Measurements from ENCODE around the gene ONECUT2.
"Not testable (repeated sequence)": the region's sequence is repeated elsewhere in the genome, so short reads cannot be mapped to it uniquely, and the experiment has no call there.

ONECUT2 gene

GRCh38 chr18:57516056-57516455, 80.9 kb downstream of the ONECUT2 start:
- Histone ChIP-seq H3K27ac (ENCODE audit: low read length) (no peak overlapping the region), H3K9me3 (ENCODE audit: insufficient read depth, low read depth, low read length) (no peaks in the 10 kb centered on the region), H3K9ac (ENCODE audit: low read depth, low read length) (no peak overlapping the region), H3K4me3 (ENCODE audit: low read length) (no peak overlapping the region), H3K4me1 (ENCODE audit: insufficient read depth, low read length) (no peaks in the 10 kb centered on the region), H3K36me3 (ENCODE audit: insufficient read depth, low read depth, low read length) (no peaks in the 10 kb centered on the region), H3K27me3 (ENCODE audit: insufficient read depth, low read length) (no peaks in the 10 kb centered on the region)

- Histone ChIP-seq H3K36me3 (ENCODE audit: insufficient read depth, low read depth, low read length) (no peaks in the 10 kb centered on the region), H3K4me3 (ENCODE audit: low read length) (no peak overlapping the region), H3K27me3 (ENCODE audit: insufficient read depth, low read length) (no peaks in the 10 kb centered on the region), H3K4me1 (ENCODE audit: insufficient read depth, low read length) (no peaks in the 10 kb centered on the region), H3K27ac (ENCODE audit: low read length) (no peak overlapping the region), H3K9ac (ENCODE audit: low read depth, low read length) (no peak overlapping the region), H3K9me3 (ENCODE audit: insufficient read depth, low read depth, low read length) (no peaks in the 10 kb centered on the region)
Observed at GRCh38 chr18:57518533-57518932, 83.4 kb downstream of the ONECUT2 start.

DNA sequence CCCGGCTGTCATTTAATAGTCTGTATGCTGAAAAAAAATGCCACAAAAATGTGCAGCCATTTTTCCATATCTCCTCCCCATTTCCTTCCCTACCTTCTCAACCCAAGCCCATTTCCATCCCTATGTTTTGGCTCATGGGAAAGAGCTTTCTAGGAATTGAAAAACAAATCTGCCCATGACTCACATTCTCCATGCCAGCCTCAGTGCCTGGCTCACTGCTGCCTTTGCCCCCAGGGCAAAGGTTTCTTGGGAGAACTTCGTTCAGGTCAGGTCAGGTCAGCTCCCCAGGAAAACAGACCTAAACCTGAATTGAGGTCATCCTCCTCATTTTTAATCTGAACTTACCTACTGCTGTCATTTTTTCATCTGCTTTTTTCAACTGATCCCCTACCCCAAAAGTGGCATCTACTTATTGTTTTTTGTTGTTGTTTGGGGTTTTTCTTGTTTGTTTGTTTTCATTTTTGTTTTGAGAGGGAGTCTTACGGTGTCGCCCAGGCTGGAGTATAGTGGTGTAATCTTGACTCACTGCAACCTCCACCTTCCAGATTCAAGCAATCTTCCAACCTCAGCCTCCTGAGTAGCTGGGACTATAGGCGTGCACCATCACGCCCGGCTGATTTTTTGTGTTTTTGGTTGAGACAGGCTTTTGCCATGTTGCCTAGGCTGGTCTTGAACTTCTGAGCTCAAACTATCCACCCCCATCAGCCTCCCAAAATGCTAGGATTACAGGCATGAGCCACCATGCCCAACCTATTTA, 84.7 kb downstream of the ONECUT2 start:
- Histone ChIP-seq H3K27me3 (ENCODE audit: insufficient read depth, low read length) (no peaks in the 10 kb centered on the region), H3K4me1 (ENCODE audit: insufficient read depth, low read length) (no peaks in the 10 kb centered on the region), H3K36me3 (ENCODE audit: insufficient read depth, low read depth, low read length) (no peaks in the 10 kb centered on the region), H3K27ac (ENCODE audit: low read length) (no peak overlapping the region), H3K9ac (ENCODE audit: low read depth, low read length) (no peak overlapping the region), H3K4me3 (ENCODE audit: low read length) (no peak overlapping the region), H3K9me3 (ENCODE audit: insufficient read depth, low read depth, low read length) (no peaks in the 10 kb centered on the region)

GRCh38 chr18:57522348-57522747, 87.2 kb downstream of the ONECUT2 start:
- not testable (repeated sequence) for H3K27ac ChIP-seq (ENCODE audit: low read length); H3K4me1 ChIP-seq (ENCODE audit: insufficient read depth, low read length); H3K27me3 ChIP-seq (ENCODE audit: insufficient read depth, low read length); H3K36me3 ChIP-seq (ENCODE audit: insufficient read depth, low read depth, low read length); H3K4me3 ChIP-seq (ENCODE audit: low read length); H3K9ac ChIP-seq (ENCODE audit: low read depth, low read length); H3K9me3 ChIP-seq (ENCODE audit: insufficient read depth, low read depth, low read length)

DNA sequence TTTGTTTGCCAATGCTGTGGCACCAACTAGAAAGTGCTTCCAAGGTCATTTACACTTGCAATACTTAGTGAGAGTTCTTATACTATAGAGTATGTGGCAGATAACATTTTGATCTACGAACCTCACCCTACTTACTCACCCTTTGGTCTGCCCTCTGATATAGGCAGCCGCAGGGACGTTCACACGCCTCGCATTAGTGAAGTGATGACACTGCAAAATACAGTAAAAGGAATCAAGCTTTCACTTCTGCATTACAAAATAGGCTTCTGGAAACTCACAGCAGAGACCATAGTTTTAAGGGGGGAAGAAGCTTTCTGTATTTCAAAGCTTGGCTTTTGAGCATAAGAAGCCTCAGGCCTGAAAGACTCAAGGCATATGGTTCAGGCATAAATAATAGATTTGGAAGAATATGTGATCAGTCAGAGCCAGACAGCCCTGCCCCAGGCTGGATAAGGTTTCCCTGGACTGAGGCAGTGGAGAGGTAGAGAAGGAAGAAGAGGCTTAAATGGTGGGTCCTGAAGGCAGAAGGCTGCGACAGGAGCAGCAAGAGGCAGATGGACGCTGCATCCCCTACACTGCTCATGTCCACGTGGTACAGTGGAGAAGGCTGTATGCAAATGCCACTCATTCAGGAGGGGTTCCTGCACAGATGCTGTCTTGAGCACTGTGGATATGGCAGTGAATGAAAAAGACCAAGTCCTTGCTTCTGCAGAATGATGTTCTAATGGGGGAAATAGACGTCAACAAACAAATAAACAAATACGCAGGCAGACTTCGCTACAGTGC, 88.2 kb downstream of the ONECUT2 start:
- Histone ChIP-seq H3K9ac (ENCODE audit: low read depth, low read length) (no peak overlapping the region), H3K27me3 (ENCODE audit: insufficient read depth, low read length) (no peaks in the 10 kb centered on the region), H3K4me3 (ENCODE audit: low read length) (no peak overlapping the region), H3K9me3 (ENCODE audit: insufficient read depth, low read depth, low read length) (peaks cover 6% of the 10 kb centered on the region; the same call in 1 of the 2 replicates), H3K27ac (ENCODE audit: low read length) (no peak overlapping the region), H3K36me3 (ENCODE audit: insufficient read depth, low read depth, low read length) (no peaks in the 10 kb centered on the region), H3K4me1 (ENCODE audit: insufficient read depth, low read length) (no peaks in the 10 kb centered on the region)

DNA sequence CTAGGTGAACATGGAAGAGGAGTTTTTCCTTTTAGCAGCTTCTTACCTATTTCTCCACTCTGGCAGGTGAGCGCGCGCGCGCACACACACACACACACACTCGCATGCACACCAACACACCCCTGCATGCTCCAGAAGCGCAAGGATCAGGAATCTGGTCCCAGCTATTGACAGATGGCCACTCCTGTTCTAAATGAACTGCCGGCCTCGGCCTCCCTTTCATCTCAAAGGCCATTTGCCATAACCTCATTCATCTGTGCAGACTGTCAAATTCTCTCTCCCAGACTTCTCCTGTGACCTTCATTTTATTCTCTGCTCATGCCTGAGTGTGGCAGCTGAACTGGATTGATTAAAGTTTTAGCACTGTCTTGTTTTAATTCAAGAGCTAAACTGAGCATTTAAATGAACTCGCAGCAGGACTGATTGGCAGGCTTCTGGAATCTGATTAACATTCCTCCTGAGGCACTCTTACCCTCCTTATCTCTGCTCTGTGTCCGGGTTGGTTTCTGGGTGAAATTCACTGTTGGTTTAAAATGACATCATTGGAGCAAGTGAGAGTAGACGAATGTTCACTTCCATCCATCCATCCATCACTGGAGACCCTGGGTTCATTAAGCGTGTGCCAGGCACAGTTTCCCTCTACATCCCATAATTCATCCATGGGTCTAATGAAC, 92.5 kb downstream of the ONECUT2 start:
- Histone ChIP-seq H3K4me1 (ENCODE audit: insufficient read depth, low read length) (peaks cover 6% of the 10 kb centered on the region; the same call in 1 of the 2 replicates), H3K9me3 (ENCODE audit: insufficient read depth, low read depth, low read length) (peaks cover 6% of the 10 kb centered on the region; the same call in 1 of the 2 replicates), H3K27ac (ENCODE audit: low read length) (no peak overlapping the region), H3K27me3 (ENCODE audit: insufficient read depth, low read length) (no peaks in the 10 kb centered on the region), H3K9ac (ENCODE audit: low read depth, low read length) (no peak overlapping the region), H3K4me3 (ENCODE audit: low read length) (no peak overlapping the region), H3K36me3 (ENCODE audit: insufficient read depth, low read depth, low read length) (no peaks in the 10 kb centered on the region)

DNA sequence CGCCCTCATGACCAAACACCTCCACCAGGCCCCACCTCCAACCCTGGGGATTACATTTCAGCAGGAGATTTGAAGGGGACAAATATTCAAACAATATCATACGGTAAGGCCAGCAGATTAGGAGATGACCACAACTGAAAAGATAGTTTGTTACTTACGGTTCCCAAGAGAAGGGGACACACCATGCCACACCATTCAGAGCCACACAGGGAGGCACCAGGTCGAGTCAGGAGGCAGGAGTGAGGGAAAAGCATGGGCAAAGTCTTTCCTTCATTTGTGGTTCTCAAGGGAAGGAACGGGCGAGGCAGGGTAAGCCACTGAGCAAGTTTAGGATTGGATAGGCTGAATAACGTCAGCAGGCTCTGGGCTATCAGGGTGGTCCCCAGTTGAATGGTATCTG, 94.0 kb downstream of the ONECUT2 start:
- peaks cover 20% of the 10 kb centered on the region for H3K4me1 ChIP-seq (ENCODE audit: insufficient read depth, low read length)
- H3K9me3 ChIP-seq (ENCODE audit: insufficient read depth, low read depth, low read length), result peaks cover 6% of the 10 kb centered on the region; the same call in 1 of the 2 replicates
- H3K27ac ChIP-seq (ENCODE audit: low read length), result no peak overlapping the region
- H3K27me3 ChIP-seq (ENCODE audit: insufficient read depth, low read length), result no peaks in the 10 kb centered on the region
- no peak overlapping the region for H3K9ac ChIP-seq (ENCODE audit: low read depth, low read length)
- no peak overlapping the region for H3K4me3 ChIP-seq (ENCODE audit: low read length)
- H3K36me3 ChIP-seq (ENCODE audit: insufficient read depth, low read depth, low read length), result no peaks in the 10 kb centered on the region

DNA sequence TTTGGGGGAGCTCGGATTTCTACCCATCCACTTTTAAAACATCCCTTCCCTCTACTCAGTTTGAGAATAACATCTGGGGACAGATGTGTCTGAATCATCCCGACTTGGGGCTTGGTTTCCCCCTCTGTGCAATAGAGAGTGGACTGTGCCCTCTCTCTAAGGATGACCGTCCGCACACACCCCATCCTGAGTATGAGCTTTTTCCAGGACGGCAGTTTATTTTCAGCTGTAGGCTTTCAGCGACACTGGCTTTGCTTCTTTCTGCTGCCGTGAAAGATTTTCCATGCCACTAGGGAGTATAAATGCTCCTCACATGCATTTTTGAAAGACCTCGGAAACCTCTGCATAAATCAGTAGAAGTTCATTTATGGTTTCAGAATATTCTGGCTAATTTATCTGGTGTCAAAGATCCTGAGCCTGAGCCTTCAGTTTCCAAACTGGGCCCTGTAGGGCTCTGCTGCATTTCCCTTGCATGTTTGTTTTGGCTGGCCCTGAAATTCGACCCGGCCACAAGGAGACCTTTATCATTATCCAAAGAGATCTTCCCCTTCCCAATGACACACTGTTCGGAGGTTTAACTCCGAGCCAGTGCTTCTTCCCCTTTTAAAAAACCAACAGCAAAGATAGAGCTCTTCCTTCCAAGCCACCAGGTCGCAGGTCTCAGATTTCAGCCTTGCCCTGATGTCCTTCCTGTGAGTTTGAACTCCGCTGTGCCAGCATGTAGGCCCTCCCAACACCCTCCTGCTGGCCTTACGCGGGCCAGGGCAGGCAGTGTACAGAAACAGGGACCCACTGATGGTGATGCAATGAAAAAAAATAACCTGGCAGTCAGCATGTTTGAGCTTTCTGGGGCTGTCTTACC, 98.1 kb downstream of the ONECUT2 start:
- no peaks in the 10 kb centered on the region for H3K36me3 ChIP-seq (ENCODE audit: insufficient read depth, low read depth, low read length)
- H3K9ac ChIP-seq (ENCODE audit: low read depth, low read length), result peak overlapping the region; percentile 28; the same call in 1 of the 2 replicates
- H3K9me3 ChIP-seq (ENCODE audit: insufficient read depth, low read depth, low read length), result no peaks in the 10 kb centered on the region
- no peaks in the 10 kb centered on the region for H3K27me3 ChIP-seq (ENCODE audit: insufficient read depth, low read length)
- H3K4me3 ChIP-seq (ENCODE audit: low read length), result peak overlapping the region; percentile 32; the same call in 1 of the 2 replicates
- peaks cover 20% of the 10 kb centered on the region for H3K4me1 ChIP-seq (ENCODE audit: insufficient read depth, low read length)
- no peak overlapping the region for H3K27ac ChIP-seq (ENCODE audit: low read length)

DNA sequence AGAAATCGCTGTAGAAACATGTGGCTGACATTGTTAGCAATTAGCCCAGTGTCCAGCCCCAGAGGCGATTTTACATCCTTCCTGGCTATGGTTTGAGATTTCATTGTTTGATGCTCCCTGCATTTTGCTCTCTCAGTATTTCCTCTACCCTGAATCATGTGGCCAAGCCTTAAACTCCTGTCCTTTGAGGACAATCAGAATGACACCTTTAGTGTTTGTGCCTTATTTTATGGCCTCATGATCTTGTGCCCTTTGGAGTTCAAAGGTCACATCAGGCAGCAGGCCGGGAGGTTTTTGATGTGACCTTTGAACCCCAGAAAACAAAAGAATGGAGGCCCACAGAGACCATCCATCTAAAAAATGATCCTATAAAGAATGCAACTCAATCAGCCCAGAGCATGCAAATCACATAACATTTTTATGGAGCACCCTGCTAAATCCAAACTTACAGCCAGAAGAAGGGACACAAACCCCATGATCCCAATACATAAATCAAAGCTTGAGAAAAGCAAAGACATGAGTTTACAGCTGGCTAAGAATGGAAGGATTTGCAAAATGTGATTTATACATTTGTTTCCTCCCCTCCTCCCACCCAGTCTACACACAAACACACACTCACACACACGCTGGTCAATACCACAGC, 98.8 kb downstream of the ONECUT2 start:
- Histone ChIP-seq H3K9me3 (ENCODE audit: insufficient read depth, low read depth, low read length) (no peaks in the 10 kb centered on the region), H3K9ac (ENCODE audit: low read depth, low read length) (peak overlapping the region; percentile 28; the same call in 1 of the 2 replicates), H3K4me1 (ENCODE audit: insufficient read depth, low read length) (peaks cover 20% of the 10 kb centered on the region), H3K27ac (ENCODE audit: low read length) (no peak overlapping the region), H3K4me3 (ENCODE audit: low read length) (no peak overlapping the region), H3K36me3 (ENCODE audit: insufficient read depth, low read depth, low read length) (no peaks in the 10 kb centered on the region), H3K27me3 (ENCODE audit: insufficient read depth, low read length) (no peaks in the 10 kb centered on the region)

DNA sequence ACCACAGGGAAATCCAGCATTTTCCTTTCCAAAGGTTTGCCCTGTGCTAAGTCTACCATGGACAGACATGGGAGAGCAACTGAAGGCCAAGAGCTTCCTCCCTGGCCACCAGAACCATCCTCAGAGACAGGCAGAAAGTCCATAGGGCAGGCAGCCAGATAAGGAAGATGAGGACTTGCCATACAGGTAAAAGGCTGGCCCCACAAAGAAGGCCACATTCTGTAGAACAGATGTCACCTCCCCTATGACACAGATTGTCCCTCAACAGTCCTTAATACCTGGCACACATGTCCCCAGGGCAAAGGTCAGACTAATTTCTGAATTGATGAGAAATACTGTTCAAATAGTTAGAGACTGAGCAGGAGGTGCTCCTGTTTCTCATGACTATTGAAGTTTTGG, 99.3 kb downstream of the ONECUT2 start:
- no peaks in the 10 kb centered on the region for H3K36me3 ChIP-seq (ENCODE audit: insufficient read depth, low read depth, low read length)
- no peaks in the 10 kb centered on the region for H3K27me3 ChIP-seq (ENCODE audit: insufficient read depth, low read length)
- no peak overlapping the region for H3K9ac ChIP-seq (ENCODE audit: low read depth, low read length)
- peaks cover 15% of the 10 kb centered on the region for H3K4me1 ChIP-seq (ENCODE audit: insufficient read depth, low read length)
- H3K27ac ChIP-seq (ENCODE audit: low read length), result no peak overlapping the region
- no peak overlapping the region for H3K4me3 ChIP-seq (ENCODE audit: low read length)
- no peaks in the 10 kb centered on the region for H3K9me3 ChIP-seq (ENCODE audit: insufficient read depth, low read depth, low read length)

- no peak overlapping the region for H3K27ac ChIP-seq (ENCODE audit: low read length)
- H3K9me3 ChIP-seq (ENCODE audit: insufficient read depth, low read depth, low read length), result no peaks in the 10 kb centered on the region
- no peaks in the 10 kb centered on the region for H3K36me3 ChIP-seq (ENCODE audit: insufficient read depth, low read depth, low read length)
- H3K27me3 ChIP-seq (ENCODE audit: insufficient read depth, low read length), result no peaks in the 10 kb centered on the region
- H3K4me3 ChIP-seq (ENCODE audit: low read length), result no peak overlapping the region
- H3K4me1 ChIP-seq (ENCODE audit: insufficient read depth, low read length), result peaks cover 5% of the 10 kb centered on the region; the same call in 1 of the 2 replicates
- H3K9ac ChIP-seq (ENCODE audit: low read depth, low read length), result no peak overlapping the region
Observed at GRCh38 chr18:57538614-57539013, 103.4 kb downstream of the ONECUT2 start.
